Measurements from ENCODE around the gene AKAP8L.
A peak's percentile ranks its signal among the peaks of the same experiment; 100 is the strongest.

Gene AKAP8L

DNA sequence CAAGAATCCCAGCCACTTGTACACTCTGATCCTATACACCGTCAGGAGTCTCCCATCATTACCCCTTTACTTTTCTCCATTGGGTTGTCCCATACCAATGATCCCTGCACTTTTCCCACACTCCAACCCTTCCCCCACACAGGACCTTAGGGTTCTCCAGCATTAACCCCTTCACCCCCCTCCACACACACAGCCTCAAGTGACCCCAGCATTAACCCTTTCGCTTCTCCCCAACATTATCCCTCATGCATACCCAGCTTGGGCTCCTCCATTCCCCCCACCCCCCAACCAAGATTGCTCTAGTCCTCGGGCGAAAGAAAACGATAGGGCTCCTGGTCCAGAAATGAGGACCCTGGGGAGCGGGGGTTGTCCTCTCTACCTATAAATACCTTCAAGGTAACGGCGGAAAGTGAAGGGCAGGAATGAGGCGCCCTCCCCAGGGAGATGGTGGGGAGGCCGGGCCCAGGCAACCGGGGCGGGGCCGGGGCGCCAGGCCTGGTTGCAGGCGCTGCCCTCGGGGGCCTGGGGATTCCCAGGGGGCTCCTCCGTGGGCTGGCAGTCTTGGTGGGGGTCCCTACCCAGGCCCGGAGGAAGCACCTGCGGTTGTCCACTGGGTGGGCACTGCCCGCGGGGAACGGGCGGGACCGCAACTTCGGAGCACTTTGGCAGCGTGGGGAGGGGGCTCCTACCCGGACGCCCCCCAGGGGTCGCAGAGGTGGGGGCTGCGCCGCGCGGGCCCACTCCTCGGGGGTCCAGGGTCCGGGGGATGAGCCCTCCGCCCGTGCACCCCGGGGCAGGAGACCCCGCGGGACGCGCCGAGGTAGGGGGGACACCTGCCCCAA, 30.2 kb upstream of the AKAP8L start:
- peak; percentile 41 for DNase-seq (ENCODE audit: low read depth)
- TF ChIP-seq, protein P1, sequence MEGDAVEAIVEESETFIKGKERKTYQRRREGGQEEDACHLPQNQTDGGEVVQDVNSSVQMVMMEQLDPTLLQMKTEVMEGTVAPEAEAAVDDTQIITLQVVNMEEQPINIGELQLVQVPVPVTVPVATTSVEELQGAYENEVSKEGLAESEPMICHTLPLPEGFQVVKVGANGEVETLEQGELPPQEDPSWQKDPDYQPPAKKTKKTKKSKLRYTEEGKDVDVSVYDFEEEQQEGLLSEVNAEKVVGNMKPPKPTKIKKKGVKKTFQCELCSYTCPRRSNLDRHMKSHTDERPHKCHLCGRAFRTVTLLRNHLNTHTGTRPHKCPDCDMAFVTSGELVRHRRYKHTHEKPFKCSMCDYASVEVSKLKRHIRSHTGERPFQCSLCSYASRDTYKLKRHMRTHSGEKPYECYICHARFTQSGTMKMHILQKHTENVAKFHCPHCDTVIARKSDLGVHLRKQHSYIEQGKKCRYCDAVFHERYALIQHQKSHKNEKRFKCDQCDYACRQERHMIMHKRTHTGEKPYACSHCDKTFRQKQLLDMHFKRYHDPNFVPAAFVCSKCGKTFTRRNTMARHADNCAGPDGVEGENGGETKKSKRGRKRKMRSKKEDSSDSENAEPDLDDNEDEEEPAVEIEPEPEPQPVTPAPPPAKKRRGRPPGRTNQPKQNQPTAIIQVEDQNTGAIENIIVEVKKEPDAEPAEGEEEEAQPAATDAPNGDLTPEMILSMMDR (IDR thresholded peaks at IDR 0.05; ENCODE audit: low read depth, low read length), result no peak
- no peak for TF ChIP-seq POLR2A (IDR thresholded peaks at IDR 0.05; ENCODE audit: extremely low read depth, insufficient read length)
- TF ChIP-seq MYC (IDR thresholded peaks at IDR 0.05; ENCODE audit: low read depth, low read length), result no peak
- TF ChIP-seq, protein P2, sequence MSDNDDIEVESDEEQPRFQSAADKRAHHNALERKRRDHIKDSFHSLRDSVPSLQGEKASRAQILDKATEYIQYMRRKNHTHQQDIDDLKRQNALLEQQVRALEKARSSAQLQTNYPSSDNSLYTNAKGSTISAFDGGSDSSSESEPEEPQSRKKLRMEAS (IDR thresholded peaks at IDR 0.05; ENCODE audit: low read depth, low read length), result no peak
- H3K4me3 ChIP-seq (ENCODE audit: low read depth, low read length), result no peak overlapping the region

DNA sequence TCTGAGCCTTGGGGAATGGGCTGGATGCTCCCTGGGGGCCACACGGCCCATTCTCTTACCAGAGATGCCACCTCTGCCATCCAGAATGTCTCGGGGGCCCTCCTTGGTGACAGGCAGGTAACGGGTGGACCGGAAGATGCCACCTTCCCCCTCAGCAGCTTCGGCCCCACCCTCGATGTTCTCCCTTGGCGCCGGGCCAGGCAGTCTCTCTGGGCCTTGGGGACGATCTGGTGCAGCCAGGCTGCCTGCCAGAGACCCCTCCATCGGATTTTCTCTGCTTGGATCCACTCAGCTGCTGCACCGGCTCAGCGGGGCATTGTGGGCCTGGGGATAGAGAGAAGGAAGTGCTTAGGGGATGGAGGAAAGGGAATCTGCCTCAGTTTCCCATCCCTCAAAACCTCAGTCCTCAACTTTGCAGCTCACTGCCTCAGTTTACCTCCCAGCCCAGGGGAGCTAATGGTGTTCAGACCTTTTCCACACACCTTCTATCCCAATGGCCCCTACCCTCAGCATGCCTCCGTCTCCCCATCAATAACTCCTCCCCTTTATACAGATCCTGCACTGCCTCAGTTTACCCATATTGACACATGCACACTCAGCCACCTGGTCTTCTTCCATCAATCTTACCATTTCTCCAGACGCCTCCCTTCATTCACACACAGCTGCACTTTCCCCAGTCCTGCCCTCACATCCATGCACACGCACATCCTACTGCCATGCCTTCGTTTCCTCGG, 29.4 kb upstream of the AKAP8L start:
- no peak overlapping the region for H3K4me3 ChIP-seq (ENCODE audit: low read depth, low read length)
- no peak for DNase-seq (ENCODE audit: low read depth)
- TF ChIP-seq, protein P1 (IDR thresholded peaks at IDR 0.05; ENCODE audit: low read depth, low read length), result no peak
- TF ChIP-seq POLR2A (IDR thresholded peaks at IDR 0.05; ENCODE audit: extremely low read depth, insufficient read length) (no peak), MYC (IDR thresholded peaks at IDR 0.05; ENCODE audit: low read depth, low read length) (no peak)
- TF ChIP-seq, protein P2 (IDR thresholded peaks at IDR 0.05; ENCODE audit: low read depth, low read length), result no peak

DNA sequence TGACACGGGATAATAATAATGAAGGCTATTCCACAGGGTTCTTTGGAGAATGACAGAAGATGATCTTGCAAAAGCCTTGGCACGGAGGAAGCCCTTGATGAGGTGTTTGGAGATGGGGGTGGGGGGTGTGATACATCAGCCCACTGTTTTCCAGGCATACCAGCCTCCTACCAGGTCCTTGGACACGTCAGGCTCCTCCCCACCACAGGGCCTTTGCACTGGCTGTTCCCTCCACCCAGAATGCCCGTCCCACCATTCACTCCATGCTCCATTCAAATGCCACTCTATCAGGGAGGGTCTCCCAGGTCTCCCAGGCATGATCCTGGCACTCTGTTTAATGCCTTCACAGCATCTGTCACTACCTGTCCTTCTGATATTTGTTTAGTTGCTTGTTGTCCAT, 28.3 kb upstream of the AKAP8L start:
- TF ChIP-seq POLR2A (IDR thresholded peaks at IDR 0.05; ENCODE audit: extremely low read depth, insufficient read length) (no peak), MYC (IDR thresholded peaks at IDR 0.05; ENCODE audit: low read depth, low read length) (no peak)
- TF ChIP-seq, protein P2 (IDR thresholded peaks at IDR 0.05; ENCODE audit: low read depth, low read length), result no peak
- TF ChIP-seq, protein P1 (IDR thresholded peaks at IDR 0.05; ENCODE audit: low read depth, low read length), result no peak
- DNase-seq (ENCODE audit: low read depth), result no peak
- no peak overlapping the region for H3K4me3 ChIP-seq (ENCODE audit: low read depth, low read length)

DNA sequence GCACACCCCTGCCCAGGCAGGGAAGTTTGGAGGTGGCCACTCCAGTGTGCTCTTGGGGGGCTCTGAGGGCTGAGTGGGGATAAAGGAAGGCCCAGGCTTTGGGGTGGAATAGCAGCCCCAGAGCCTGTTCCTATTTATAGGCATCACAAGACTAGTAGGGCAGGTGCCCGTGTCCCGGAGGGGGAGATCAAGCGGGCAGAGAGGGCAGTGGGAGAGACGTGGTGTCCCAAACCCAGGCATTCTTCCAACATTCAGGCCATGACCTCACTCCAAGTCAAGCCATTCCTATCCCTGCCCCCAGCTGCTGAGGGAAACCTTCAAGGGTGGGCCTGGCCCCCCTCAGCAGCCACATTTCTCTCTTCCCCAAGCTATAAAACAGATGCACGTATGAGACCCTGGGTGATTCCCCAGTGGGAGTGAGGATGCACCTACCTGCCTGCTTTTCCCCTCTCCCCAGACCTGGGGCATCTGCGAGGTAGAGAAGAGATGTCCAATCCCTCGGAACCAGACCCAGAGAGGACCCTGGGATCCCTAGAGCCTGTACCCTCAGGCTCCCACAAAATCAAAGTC, 27.1 kb upstream of the AKAP8L start:
- no peak for DNase-seq (ENCODE audit: low read depth)
- H3K4me3 ChIP-seq (ENCODE audit: low read depth, low read length), result no peak overlapping the region
- TF ChIP-seq, protein P2 (IDR thresholded peaks at IDR 0.05; ENCODE audit: low read depth, low read length), result no peak
- TF ChIP-seq POLR2A (IDR thresholded peaks at IDR 0.05; ENCODE audit: extremely low read depth, insufficient read length), result no peak
- TF ChIP-seq MYC (IDR thresholded peaks at IDR 0.05; ENCODE audit: low read depth, low read length), result no peak
- TF ChIP-seq, protein P1 (IDR thresholded peaks at IDR 0.05; ENCODE audit: low read depth, low read length), result no peak

DNA sequence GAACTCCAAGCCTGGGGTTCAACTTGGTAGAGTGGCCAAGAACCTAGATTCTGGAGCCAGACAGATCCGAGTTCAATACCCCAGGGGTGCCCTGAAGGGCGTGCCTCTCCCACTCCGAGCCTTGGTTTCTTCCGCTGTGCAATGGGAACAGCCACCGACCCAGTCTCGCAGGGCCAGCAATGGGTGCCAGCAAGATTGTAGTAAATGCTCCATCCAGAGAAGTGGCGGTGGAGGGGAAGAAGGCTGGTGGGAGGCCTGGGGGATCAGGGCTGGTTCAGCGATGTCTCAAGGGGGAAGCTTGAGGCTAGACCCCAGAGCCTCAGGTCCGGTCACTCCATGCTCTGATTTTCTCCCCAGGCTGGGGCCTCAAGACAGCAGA, 26.4 kb upstream of the AKAP8L start:
- TF ChIP-seq MYC (IDR thresholded peaks at IDR 0.05; ENCODE audit: low read depth, low read length), result no peak
- TF ChIP-seq, protein P2 (IDR thresholded peaks at IDR 0.05; ENCODE audit: low read depth, low read length), result no peak
- TF ChIP-seq, protein P1 (IDR thresholded peaks at IDR 0.05; ENCODE audit: low read depth, low read length), result no peak
- no peak for TF ChIP-seq POLR2A (IDR thresholded peaks at IDR 0.05; ENCODE audit: extremely low read depth, insufficient read length)
- no peak overlapping the region for H3K4me3 ChIP-seq (ENCODE audit: low read depth, low read length)
- DNase-seq (ENCODE audit: low read depth), result no peak

Data from NB4 (cell line).